GM12878 (cell line): ENCODE data around the gene SNED1.

Source experiments
- BHLHE40 ChIP-seq, 2 experiments: fragments of 450-650 bp in 1 of 2; IDR thresholded peaks; 2 replicates each; pipeline ENCODE4 v1.6.1; 2011 to 2017; ENCODE audit warnings: low read depth in 2 of 2, borderline replicate concordance in 1 of 2, improper control_type of control experiment in 1 of 2, low read length in 1 of 2, mild to moderate bottlenecking in 1 of 2
- BMI1 ChIP-seq: fragments of 450-650 bp; IDR thresholded peaks from 2 replicates; pipeline ENCODE4 v1.6.1; 2016; ENCODE audit warnings: mild to moderate bottlenecking, moderate library complexity, borderline replicate concordance
- EZH2 ChIP-seq: IDR thresholded peaks from 2 replicates; pipeline ENCODE4 v1.6.1; 2012; ENCODE audit warnings: low read depth, mild to moderate bottlenecking, control low read depth, inconsistent platforms, low read length, borderline replicate concordance; ENCODE audit not compliant: control insufficient read depth
- GABPA ChIP-seq: IDR thresholded peaks from 2 replicates; pipeline ENCODE4 v1.6.1; 2014; ENCODE audit warnings: antibody characterized with exemption, low read depth, mild to moderate bottlenecking, inconsistent platforms
- POLR2AphosphoS5 ChIP-seq: IDR thresholded peaks from 2 replicates; pipeline ENCODE4 v1.6.1; 2011; ENCODE audit warnings: mild to moderate bottlenecking, low read length, inconsistent platforms
- SMC3 ChIP-seq: IDR thresholded peaks from 2 replicates; pipeline ENCODE4 v1.6.1; 2011; ENCODE audit warnings: low read length, improper control_type of control experiment, borderline replicate concordance
- ZNF274 ChIP-seq: IDR thresholded peaks from one replicate; pipeline ENCODE4 v1.8.0; 2011; ENCODE audit not compliant: insufficient read length, insufficient read depth
- ZNF687 ChIP-seq: fragments of 450-650 bp; IDR thresholded peaks from 2 replicates; pipeline ENCODE4 v1.6.1; 2017; ENCODE audit warnings: mild to moderate bottlenecking, moderate library complexity
- TF ChIP-seq, protein P1 (sequence below), 3 experiments: IDR thresholded peaks in 2 of 3; conservative IDR thresholded peaks in 1 of 3; 2 replicates each; pipeline ENCODE4 v1.5.1; 2011; ENCODE audit warnings: low read depth in 3 of 3, low read length in 3 of 3, mild to moderate bottlenecking in 3 of 3, control low read depth in 2 of 3, moderate library complexity in 2 of 3, inconsistent platforms in 1 of 3, mixed read lengths in 1 of 3; ENCODE audit not compliant: control insufficient read depth in 2 of 3, insufficient read depth in 1 of 3; ENCODE audit errors: extremely low read depth in 1 of 3
- TF ChIP-seq, protein P2 (sequence below): fragments of 450-650 bp; IDR thresholded peaks from 2 replicates; pipeline ENCODE4 v1.6.1; 2017; ENCODE audit warnings: mild to moderate bottlenecking

DNA sequence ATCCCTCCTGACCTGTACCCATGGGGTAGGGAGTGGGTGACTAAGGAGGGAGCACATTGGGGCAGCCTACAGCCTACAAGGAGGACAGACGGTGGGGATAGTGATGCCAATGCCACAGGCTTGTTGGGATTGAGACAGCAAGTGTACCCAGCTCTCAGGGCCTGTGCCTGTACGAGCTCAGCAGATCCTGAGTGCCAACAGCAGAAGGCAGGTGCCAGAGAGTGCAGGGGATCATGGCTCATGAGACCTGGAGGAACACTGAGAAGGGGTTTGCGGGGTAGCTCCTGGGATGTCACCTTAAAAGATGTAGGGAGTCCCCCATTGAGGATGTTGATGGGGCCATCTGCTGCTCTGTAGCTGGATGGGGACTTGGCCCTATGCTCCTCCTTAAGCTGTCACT is 10.3 kb upstream of the SNED1 start:
- TF ChIP-seq, protein P1, sequence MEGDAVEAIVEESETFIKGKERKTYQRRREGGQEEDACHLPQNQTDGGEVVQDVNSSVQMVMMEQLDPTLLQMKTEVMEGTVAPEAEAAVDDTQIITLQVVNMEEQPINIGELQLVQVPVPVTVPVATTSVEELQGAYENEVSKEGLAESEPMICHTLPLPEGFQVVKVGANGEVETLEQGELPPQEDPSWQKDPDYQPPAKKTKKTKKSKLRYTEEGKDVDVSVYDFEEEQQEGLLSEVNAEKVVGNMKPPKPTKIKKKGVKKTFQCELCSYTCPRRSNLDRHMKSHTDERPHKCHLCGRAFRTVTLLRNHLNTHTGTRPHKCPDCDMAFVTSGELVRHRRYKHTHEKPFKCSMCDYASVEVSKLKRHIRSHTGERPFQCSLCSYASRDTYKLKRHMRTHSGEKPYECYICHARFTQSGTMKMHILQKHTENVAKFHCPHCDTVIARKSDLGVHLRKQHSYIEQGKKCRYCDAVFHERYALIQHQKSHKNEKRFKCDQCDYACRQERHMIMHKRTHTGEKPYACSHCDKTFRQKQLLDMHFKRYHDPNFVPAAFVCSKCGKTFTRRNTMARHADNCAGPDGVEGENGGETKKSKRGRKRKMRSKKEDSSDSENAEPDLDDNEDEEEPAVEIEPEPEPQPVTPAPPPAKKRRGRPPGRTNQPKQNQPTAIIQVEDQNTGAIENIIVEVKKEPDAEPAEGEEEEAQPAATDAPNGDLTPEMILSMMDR (IDR thresholded peaks at IDR 0.05 in 2 of 3, conservative IDR thresholded peaks at IDR 0.05 in 1 of 3; ENCODE audit: control insufficient read depth in 2 of 3, extremely low read depth in 1 of 3, insufficient read depth in 1 of 3, low read depth in 3 of 3, low read length in 3 of 3), result no peak
- TF ChIP-seq ZNF687 (no peak), EZH2 (no peak), ZNF274 (no peak), BMI1 (no peak), GABPA (no peak), POLR2AphosphoS5 (no peak), SMC3 (no peak), BHLHE40 (IDR thresholded peaks at IDR 0.05; ENCODE audit: borderline replicate concordance in 1 of 2, low read depth in 2 of 2, low read length in 1 of 2) (no peak)
- TF ChIP-seq, protein P2, sequence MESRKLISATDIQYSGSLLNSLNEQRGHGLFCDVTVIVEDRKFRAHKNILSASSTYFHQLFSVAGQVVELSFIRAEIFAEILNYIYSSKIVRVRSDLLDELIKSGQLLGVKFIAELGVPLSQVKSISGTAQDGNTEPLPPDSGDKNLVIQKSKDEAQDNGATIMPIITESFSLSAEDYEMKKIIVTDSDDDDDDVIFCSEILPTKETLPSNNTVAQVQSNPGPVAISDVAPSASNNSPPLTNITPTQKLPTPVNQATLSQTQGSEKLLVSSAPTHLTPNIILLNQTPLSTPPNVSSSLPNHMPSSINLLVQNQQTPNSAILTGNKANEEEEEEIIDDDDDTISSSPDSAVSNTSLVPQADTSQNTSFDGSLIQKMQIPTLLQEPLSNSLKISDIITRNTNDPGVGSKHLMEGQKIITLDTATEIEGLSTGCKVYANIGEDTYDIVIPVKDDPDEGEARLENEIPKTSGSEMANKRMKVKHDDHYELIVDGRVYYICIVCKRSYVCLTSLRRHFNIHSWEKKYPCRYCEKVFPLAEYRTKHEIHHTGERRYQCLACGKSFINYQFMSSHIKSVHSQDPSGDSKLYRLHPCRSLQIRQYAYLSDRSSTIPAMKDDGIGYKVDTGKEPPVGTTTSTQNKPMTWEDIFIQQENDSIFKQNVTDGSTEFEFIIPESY, result no peak
